Measurements from ENCODE around the gene PLA2G4E.

PLA2G4E gene

GRCh38 chr15:42038401-42038800 is 17.6 kb upstream of the PLA2G4E start:
- TF ChIP-seq, protein P1, sequence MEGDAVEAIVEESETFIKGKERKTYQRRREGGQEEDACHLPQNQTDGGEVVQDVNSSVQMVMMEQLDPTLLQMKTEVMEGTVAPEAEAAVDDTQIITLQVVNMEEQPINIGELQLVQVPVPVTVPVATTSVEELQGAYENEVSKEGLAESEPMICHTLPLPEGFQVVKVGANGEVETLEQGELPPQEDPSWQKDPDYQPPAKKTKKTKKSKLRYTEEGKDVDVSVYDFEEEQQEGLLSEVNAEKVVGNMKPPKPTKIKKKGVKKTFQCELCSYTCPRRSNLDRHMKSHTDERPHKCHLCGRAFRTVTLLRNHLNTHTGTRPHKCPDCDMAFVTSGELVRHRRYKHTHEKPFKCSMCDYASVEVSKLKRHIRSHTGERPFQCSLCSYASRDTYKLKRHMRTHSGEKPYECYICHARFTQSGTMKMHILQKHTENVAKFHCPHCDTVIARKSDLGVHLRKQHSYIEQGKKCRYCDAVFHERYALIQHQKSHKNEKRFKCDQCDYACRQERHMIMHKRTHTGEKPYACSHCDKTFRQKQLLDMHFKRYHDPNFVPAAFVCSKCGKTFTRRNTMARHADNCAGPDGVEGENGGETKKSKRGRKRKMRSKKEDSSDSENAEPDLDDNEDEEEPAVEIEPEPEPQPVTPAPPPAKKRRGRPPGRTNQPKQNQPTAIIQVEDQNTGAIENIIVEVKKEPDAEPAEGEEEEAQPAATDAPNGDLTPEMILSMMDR (IDR thresholded peaks at IDR 0.05; ENCODE audit: low read depth, low read length): no peak
- DNase-seq (ENCODE audit: extremely low read depth, low read depth): no peak

DNA sequence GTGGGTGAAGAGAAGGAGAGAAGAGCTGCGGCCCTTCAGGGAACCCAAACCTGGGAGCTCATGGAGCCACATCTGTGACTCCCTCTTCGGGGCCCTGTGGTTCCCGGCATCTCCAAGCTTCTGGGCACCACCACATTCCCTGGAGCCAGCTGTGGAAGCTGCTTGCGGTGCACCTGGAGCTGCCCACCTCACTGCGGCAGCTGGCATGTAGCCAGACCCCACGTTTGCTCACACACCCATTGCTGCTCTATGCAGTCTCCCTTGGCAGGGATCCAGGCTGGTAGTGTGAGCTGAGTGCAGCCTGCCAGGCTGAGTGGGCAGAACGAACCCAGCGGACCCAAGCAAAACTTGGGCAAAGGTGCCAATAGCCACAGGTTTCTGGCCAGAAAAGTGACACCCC is 16.8 kb upstream of the PLA2G4E start:
- no peak for DNase-seq (ENCODE audit: extremely low read depth, low read depth)
- TF ChIP-seq, protein P1 (IDR thresholded peaks at IDR 0.05; ENCODE audit: low read depth, low read length): no peak

DNA sequence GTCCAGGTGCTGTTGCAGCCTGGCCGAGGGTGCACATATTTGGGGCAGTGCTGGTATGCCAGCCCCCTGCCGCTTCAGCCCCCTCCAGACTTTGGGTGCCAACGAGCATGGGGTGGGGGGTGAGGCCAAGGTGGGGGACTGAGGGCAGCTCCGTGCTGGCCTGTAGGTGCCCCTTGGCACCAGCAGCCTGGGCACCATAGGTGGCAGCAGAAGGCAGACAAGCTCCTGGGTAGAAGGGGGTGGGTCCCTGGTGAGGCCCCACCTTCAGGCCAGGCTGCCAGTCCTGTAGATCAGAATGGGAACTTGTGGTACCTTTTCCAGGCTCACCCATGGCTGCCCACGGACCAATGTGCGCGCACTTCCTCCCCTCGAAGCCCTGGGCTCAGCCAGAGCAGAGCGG is 16.1 kb upstream of the PLA2G4E start:
- no peak for DNase-seq (ENCODE audit: extremely low read depth, low read depth)
- TF ChIP-seq, protein P1 (IDR thresholded peaks at IDR 0.05; ENCODE audit: low read depth, low read length): no peak

DNA sequence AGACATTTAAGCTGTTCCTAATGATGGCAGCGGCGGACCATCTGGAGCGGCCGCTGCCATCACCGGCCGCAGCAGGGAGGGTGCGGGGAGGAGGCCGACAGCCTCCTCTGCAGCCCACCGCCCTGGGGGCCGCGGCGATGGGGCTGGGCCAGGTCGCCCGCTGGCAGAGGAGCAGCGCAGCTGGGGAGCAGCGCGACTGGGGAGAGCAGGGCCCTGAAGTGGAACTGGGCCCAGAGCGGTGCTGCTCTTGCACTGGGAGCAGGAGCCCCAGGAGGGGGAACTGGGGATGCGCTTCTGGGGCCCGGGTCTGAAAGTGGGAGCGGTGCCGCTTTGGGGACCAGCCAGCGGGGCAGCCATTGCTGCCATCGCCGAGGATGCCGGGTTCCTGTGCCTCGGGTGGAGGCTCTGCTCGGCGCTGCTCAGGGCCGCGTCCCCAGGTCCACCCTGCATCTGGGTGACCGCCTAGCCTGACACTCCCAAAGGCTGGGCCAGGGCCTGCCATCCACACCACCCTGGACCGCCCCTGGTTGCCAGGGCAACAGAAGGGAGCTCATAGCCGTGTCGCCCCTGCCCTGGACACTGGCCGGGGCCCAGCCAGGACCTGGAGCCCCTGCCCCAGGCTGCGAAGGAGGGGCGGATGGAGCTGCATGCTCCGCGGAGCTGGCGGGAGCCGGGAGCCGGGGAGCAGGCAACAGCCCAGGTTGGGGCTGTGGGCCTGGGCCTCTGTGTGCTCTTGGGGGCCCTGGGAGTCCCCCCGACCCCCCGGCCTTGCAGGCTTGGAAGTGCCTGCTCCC is 15.5 kb upstream of the PLA2G4E start:
- no peak for DNase-seq (ENCODE audit: extremely low read depth, low read depth)
- TF ChIP-seq, protein P1 (IDR thresholded peaks at IDR 0.05; ENCODE audit: low read depth, low read length): no peak

DNA sequence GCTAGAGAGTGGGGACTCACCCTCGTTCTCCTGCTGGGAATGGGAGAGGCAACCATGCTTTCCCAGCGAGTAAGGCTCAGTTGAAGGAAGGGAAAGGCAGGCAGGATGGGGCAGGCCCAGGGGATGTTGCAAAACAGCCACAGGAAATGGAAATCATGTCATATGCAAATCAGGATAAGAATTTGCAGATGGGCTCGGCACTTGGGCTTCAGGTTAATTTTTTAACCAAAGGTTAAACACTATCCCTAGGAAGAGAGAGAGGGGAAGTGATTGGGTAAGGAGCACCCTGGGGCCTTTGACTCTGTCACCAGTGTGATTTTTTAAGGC is 14.6 kb upstream of the PLA2G4E start:
- DNase-seq (ENCODE audit: extremely low read depth, low read depth): no peak
- TF ChIP-seq, protein P1 (IDR thresholded peaks at IDR 0.05; ENCODE audit: low read depth, low read length): no peak

DNA sequence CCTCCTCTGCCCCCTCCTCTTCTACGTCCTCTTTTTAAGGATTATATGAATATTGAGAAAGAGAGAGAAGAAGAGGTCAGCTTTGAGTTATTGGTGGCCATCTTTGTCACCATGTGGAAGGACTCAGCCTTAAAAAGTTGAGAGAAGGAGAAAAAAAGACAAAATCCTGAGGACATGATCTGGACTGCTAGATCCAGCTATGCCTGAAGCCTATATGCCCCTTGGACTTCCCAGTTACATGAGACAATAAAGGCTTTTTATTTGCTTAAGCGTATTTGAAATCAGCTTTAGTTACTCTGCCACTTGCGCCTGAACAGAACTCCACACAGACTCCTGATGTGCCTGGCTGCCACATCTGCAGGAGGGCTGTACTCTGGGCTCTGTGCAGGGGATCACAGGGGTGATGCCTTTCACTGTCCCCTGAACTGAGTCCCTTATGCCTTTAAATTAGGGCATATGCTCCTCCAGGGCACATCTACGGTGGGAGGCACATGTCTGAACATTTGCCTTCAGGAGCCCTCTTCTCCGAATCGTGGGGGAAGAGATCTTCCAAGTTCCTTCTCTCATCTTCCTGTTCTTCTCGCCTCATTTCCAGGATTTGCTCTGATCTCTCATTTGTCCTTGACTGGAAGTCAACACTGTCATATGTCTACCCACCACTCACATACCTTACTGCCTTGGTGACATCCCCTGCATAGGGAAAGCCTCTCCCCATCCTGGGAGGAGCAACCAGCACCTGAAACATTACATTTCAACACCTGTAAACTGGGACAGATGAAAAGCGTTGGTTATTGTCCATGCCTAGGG is 14.0 kb upstream of the PLA2G4E start:
- TF ChIP-seq, protein P1 (IDR thresholded peaks at IDR 0.05; ENCODE audit: low read depth, low read length): no peak
- no peak for DNase-seq (ENCODE audit: extremely low read depth, low read depth)

DNA sequence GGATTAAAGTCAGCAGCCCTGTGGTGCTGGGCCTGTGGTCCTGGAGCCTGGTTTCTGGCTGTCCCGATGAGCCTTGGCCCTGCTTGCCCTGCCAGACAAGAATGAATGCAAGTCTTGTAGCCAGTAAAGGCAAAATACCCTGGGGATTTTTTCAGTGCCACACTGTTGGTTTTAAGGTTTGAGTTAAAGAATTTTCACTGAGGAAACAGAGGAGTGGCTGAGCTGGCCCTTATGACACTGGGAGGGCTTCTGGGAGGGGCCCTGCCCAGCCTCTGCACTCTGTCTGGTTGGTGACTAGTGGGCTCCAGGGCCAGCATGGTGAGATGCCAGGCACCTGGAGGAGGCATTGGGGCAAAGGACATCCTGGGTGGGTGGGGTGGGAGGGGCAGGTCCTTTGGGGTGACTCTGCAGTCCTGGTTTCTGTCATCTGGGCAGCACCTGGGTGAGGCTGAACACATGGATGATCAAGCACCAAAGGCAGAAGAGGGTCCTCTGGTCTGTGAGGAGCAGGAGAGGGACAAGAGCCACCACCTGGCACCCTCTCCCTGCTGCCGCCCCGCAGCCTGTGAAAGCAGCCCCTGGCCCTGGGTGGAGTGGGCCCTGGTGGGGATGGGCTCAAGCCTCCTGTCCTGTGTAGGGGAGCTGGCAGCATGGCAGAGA is 12.5 kb upstream of the PLA2G4E start:
- TF ChIP-seq, protein P1 (IDR thresholded peaks at IDR 0.05; ENCODE audit: low read depth, low read length): no peak
- DNase-seq (ENCODE audit: extremely low read depth, low read depth): no peak
